Glomerular visceral epithelial cell (primary cell): Measurements from ENCODE around the gene METAP1.
"Not testable (repeated sequence)": the region's sequence is repeated elsewhere in the genome, so short reads cannot be mapped to it uniquely, and the experiment has no call there.

ENCODE experiments used
- DNase-seq: peaks from one replicate; pipeline ENCODE4 v3.0.0-alpha.2; 2016; ENCODE audit errors: extremely low spot score

The METAP1 gene

DNA sequence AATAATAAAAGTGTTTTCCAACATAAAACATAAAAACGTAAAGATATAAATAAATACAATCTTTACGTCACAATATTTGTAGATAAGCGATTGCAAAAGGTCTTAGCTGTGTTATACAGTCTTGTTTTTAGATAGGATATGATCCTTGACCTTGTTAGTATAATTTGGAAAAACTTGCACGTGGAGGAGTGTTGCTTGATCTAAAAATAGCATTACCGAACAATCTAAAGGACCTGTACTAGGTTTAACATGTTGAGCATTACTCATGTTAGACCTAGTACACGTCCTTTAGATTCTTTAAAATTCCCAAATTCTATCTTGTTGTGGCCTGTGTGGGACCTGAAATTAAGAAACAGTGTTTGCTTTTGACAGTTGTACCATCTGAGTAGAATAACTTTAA, 1.6 kb downstream of the METAP1 start:
- DNase-seq: no peak

DNA sequence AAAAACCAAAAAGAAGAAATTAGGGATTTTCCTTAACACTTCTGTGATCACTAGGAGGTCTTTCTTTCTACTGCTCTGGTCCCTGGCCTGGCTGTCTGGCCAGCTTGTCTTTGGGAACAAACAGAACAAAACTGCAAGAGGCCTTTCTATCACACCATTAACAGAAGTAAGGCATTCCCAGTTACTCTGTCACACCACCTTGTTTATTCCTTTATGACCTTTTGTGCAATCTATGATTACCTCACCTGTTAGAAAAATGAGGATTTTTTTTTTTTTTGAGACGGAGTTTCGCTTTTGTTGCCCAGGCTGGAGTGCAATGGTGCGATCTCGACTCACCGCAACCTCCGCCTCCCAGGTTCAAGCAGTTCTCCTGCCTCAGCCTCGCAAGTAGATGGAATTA, 3.0 kb downstream of the METAP1 start:
- no peak for DNase-seq

DNA sequence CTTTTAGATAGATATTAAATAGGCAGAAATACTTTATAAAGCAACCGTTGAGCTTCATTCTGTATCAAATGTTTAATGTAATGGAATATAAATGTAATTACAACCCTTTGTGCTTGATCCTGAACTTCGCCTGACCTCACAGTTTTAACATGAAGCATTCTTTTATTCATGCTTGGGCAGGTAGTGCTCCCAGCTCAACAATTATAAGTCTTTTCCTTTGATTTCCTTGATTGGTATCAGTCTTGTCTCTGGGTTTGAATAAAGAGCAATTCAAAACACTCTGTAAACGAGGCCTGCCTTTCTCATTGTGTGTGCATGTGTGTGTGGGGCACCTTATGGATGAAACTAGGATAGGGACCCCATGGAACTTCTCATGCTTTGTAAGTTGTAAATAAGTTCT, 6.8 kb downstream of the METAP1 start:
- no peak for DNase-seq

DNA sequence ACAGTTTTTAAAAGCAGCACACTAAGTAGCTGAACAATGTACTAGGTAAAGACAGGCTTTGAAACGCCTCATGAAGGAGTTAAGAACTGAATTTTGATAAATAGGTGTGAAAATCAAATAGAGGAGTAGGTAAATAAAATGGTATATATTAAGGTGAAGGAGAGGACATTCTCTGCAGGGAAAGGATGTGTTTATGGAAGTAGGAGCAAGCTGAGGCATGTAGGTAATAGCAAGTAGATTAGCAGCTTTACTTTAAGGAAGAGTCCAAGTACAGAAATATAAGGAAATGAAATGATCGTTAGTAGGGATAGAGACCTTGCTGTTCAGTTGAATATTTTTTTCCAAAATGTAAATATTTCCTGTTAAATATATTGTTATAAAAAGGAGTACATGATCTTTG, 12.5 kb downstream of the METAP1 start:
- no peak for DNase-seq

DNA sequence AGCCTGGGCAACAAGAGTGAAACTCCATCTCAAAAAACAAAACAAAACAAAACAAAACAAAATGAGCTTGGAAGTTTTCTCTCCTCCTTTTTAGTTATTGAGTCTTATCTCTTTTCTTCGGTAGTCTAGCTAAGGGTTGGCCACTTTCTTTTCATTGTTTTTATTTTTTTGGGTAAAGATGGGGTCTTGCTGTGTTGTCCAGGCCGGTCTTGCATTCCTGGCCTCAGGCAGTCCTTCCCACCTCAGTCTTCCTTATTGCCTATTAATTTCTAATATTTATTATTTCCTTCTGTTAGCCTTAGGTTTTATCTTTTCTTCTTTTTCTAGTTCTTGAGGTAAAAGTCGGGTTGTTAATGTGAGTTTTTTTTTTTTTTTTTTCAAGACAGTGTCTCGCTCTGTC, 16.4 kb downstream of the METAP1 start:
- no peak for DNase-seq

DNA sequence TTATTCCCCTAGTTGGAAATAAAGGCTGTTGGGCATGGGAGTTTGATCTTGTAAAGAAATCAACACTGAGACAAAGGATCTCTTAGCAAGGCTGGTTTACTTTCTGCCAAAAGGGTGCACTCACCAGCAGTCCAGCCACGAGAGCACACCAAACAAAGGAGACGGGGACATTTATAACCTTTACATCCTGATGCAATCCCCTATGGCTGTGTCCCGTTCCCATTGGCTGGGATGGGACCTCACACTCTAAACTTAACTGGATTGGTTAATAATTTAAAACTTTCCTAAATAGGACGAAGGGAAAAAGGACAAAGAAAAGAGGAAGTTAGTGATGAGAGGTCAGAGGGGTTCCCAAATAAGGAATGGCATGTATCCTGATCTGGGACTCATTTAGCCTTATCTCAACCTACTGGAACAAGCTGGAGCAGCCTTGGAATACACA, 17.9 kb downstream of the METAP1 start:
- no peak for DNase-seq

DNA sequence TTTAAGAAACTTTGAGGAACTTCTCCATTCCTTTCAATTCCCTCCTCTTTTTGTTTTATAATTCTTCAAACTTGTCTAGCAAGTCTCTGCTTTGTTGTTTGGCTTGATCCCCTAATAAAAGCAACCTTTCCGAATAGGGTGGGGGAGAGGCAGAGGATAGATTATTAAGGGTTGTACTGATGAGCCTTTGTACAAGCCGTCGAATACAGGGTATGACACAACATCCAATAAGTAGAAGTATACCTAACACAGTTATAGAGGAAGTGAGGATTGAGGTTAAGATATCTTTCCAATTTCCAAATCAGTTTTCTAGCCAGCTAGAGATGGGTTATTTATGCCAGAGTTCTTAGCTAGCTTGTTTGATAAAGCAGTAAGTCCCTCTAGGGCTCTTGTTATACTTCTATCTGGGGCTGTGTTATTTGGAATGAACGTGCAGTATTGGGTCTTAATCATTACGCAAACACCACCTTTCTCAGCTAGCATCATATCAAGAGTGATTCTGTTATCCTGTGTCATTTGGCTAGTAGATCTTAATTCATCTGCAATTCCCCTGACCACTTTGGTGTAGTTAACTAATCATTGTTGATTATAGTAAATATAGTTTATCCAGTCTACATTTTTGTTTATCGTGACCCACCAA, 18.5 kb downstream of the METAP1 start:
- no peak for DNase-seq

DNA sequence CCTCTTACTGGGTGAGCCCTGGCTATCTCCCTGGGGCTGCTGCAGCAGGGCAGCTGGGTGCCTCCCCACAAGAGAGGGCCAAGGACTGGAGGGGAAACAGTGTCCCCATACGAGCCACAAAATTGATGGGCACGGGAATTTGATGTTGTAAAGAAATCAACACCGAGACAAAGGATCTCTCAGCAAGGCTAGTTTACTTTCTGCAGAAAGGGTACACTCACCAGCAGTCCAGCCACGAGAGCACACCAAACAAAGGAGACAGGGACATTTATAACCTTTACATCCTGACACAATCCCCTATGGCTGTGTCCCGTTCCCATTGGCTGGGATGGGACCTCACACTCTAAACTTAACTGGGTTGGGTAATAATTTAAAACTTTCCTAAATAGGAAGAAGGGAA, 25.9 kb downstream of the METAP1 start:
- DNase-seq: no peak

DNA sequence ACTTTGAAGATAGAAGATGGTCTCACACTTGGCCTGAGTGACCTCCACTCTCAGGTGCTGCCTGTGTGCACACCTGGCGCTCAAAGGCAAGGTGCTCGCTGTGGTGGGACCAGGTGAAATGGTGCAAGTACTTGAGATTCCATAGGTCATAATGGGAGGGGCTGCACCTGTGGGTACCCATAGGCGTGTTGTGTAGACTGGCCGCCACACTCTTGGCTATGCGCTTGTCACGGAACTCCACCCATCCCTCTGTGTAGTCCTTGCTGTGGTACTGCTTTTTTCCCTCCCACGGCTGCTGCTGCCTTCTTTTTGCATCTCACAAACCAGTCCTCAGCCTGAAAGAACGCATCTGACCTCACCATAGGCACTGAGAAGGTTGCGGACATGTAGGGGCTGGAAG, 27.0 kb downstream of the METAP1 start:
- DNase-seq: no peak

DNA sequence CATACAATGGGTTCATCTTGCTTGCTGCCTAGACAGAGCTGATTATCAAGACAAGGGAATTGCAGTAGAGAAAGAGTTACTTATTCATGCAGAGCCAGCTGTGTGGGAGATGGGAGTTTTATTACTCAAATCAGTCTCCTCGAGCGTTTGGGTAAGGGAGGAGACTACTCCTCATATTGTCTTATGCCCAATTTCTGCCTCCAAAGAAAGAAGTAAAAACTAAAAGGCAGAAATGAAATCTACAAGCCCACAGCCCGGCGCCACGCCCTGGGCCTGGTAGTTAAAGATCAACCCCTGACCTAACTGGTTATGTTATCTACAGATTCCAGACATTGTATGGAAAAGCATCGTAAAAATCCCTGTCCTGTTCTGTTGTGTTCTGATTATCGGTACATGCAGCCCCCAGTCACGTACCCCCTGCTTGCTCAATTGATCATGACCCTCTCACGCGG, 28.3 kb downstream of the METAP1 start:
- DNase-seq: not testable (repeated sequence)

DNA sequence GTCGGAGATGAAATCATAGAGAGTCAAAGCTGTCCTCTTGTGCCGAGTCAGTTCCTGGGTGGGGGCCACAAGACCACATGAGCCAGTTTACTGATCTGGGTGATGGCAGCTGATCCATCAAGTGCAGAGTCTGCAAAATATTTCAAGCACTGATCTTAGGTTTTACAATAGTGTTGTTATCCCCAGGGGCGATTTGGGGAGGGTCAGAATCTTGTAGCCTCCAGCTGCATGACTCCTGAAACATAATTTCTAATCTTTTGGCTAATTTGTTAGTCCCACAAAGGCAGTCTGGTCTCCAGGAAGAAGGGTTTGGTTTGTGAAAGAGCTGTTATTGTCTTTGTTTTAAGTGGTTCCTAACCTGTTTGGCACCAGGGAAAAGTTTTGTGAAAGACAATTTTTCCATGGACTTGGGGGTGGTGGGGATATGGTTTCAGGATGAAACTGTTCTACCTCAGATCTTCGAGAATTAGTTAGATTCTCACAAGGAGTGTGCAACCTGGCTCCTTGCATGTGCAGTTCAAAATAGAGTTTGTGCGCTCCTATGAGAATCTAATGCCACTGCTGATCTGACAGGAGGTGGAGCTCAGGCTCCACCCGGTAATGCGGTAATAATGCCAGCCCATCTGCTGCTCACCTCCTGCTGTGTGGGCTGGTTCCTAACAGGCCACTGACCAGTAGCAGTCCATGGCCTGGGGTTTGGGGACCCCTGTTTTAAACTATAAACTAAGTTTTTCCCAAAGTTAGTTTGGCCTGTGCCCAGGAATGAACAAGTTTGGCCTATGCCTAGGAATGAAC, 29.2 kb downstream of the METAP1 start:
- DNase-seq: peak; percentile 33

DNA sequence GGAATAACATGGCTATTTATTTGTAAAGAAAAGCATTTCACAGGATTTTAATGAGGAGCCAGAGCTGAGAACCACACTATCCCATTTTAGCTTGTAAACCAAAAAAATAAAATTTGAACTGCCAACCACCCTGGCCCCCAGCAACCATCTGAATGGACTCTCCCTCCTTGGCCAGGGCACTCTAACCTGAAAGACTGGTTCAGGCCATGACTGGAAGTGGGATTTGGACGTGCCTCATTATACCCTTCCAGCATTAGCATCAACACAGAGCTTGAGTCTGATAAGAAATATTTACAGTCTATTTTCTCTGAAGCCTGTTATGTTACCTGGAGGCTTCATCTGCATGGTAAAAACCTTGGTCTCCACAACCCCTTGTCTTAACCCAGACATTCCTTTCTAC, 30.0 kb downstream of the METAP1 start:
- no peak for DNase-seq

DNA sequence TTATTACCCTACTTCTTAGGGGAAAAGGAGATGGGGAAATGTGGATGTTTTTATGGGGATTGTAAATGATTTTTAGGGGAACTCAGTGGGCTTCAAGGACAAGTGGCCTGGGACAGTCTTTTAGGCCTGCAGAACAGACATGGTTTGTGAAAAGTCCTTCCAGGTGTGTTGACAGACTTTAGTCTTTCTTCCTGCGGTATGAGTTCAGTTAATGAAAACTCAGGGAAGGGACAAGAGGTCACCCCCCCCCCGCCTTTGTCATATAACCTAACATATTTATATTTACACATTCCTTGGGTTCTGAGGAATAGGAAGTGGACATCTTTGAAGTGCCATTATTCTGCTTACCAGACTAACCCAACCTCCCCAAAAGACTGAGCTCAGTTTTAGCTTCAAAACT, 31.8 kb downstream of the METAP1 start:
- peak; percentile 3 for DNase-seq

DNA sequence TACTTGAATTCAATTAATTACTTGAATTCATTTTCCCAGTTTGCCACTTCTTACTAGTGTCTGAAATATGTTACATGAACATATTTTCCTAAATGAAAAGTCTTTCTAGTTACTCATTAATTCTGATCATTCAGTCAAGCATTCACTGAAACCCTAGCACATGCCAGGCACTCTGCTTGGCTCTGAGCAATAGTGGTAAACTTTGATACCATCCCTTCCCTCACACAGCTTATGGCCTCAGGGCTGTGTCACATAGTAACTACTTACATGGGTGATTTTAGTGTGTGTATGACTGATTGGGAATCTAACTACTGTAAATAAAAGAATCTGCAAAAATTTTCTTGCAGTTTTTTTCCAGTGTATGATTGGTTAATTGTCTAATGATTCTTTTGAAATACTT, 32.7 kb downstream of the METAP1 start:
- DNase-seq: peak; percentile 56

DNA sequence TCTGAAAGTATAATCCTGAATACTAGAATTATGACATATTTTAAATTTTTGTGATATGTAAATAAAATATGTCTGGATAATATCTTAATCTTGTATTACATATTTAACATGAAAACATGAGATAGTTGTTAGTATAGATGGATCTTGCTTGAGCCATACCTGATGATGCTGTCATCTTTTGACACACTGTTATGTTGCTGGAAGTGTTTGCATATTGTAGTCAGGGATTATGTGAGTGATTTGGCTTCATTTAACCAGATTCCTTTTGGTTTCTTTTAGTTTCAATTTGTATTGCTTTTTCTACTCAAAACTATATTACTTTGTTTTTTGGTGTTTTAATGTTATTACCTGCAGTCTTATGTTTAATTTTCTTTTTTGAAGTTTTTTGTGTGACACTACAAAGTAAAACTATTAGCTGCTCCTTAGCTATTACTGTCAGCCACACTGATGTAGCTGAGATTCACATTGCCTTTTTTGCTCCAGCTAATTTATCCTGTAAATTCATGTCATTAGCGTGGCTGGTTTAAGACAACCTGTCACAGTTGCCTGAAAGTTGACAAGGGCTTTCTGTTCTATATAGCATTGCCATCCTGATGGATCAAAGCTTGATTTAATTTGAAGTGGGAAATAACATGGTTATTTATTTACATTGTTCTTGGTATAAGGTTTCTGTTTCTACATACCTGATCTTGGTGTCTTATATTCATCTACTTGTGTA, 33.7 kb downstream of the METAP1 start:
- DNase-seq: peak; percentile 21

DNA sequence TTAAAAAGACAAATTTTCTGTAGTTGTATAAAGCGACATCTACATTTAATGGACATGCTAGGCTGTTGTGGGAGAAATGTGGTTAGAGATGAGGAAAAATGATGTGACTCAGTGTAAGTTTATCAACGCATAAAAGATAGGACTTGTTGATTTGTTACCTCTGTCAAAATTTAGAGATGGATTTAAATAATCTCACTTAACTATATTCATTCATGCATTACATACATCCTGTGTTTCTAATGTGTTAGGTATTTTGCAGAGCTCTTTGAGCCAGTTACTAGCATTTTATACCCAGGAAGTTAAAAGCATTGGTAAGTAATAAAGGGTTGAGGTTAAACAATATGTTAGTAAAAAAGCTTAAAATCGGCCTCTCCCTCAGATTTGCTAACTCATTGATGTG, 34.3 kb downstream of the METAP1 start:
- DNase-seq: peak; percentile 46

DNA sequence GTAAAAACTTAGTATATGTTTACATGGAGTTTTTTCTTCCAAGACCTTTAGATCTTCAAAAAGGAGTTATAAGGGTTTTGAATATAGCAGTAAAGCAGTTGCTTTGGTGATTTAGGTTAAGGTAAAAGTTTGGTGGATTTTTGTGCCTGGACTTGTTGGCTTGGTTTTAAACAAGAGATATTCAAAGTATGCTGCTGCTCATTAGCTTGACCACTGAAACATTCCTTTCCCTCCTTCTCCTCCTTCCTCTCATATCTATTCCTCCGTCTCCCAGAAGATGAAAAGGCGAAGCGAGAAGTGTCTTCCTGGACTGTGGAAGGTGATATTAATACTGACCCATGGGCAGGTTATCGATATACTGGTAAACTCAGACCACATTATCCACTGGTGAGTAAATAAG, 38.4 kb downstream of the METAP1 start:
- DNase-seq: no peak

DNA sequence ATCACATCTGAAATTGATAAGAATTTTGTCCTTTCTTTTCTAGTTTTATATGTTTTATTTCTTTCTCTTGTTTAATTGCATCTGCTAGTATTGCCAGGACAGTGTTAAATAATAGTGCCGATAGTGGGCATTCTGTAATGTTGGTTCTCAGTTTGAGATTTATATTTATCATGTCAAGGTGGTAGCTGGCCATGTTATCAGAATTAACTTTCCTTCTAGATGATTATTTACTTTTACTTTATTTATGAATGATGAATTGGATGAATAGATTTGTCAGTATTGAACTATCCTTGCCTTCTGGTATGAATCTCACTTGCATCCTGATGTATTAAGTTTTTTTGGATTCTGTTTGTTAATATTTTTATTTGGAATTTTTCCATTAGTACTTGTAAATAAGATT, 42.7 kb downstream of the METAP1 start:
- no peak for DNase-seq

DNA sequence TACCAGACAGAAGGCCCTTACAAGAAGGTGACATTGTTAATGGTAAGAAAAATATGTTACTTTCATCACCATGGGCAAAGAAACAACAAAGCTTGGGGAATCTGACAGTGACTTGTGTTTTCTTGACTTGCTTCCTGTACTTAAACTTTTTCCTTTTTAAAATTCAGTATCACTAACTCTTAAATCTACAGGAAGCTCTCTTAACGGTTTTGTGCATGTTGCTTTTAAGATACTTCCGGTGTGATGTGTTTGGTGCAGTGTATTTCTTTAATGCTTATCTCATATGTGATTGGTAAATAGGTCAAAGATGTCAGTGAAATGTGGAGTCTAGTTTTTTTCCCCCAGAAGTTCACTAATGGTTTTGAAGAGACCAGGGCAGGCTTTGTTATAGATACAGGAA, 47.8 kb downstream of the METAP1 start:
- no peak for DNase-seq

DNA sequence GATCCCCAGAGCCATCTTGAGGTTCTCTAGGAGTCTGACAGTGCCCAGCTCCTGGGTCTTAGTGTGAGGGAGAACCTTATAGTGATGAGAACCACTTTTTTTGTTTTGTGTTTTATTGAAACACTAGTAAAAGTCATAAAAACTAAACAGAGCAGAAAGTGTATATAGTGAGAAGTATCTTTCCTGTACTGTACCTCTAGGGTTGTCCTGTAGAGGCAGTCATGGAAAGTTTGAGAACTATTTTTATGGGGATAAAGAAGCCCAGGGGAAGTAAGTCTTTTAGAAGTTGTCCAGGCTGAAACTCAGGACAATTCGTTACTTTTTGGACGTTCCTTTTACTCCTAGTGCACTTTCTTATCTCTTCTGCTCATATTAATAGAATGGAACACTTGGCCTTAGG, 52.2 kb downstream of the METAP1 start:
- no peak for DNase-seq

DNA sequence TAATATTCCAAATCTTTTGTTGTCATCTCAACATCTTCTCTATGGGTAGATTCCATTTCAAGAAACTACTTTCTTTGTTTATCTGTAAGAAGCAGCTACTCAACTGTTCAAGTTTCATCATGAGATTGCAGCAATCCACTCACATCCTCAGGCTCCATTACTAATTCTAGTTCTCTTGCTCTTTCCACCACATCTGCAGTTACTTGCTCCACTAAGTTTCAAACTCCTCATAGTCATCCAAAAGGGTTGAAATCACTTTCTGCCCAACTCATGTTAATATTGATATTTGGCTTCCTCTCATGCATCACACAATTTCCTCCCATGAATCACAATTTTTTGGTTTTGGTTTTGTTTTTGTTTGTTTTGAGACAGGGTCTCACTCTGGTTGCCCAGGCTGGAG, 57.4 kb downstream of the METAP1 start:
- DNase-seq: no peak

DNA sequence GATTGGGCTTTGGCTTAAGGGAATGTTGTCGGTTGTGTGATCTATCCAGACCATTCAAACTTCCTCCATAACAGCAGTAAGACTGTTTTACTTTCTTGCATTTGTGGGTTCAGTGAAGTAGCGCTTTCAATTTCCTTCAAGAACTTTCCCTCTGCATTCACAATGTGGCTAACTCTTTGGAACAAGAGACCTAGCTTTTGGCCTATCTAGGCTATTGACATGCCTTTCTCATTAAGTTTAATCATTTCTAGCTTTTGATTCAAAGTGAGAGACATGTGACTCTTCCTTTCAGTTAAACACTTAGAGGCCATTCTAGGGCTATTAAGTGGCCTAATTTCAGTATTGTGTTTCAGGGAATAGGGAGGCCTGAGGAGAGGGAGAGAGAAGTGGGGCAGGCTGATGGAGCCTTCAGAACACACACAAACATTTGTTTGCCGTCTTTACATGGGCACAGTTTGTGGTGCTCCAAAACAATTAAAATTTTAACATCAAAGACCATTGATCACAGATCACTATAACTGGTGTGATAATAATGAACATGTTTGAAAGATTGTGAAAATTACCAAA, 59.0 kb downstream of the METAP1 start:
- no peak for DNase-seq

DNA sequence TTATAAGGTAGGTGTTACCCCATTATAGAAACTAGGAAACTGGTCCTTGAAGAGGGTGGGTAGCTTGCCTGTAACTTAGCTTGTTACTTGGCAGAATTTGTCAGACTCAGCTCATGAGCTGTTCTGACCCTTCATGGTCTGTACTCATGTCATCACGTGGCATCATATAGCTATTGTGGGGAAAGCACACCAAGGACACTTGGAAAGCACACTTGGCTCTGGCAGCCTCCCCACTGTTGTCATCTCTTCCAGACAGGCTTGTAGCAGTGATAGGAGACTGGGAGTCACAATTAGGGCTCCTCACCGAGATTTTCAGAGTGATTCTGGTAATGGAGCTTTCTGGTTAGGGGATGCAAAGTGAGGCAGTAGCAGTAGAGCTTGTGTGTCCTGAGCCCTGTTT, 62.7 kb downstream of the METAP1 start:
- DNase-seq: no peak
